Activated CD8-positive, alpha-beta memory T cell treated with anti-CD3 and anti-CD28 coated beads for 4 hours (primary cell): ENCODE data around the gene C16orf92.
"Not testable (repeated sequence)": the region's sequence is repeated elsewhere in the genome, so short reads cannot be mapped to it uniquely, and the experiment has no call there.

Experiments
- DNase-seq, 2 donors: peaks; one replicate each; pipeline ENCODE4 v3.0.0-alpha.2; 2020; ENCODE audit warnings: low read depth in 2 of 2

C16orf92 gene

GRCh38 chr16:30027588-30028437 is 4.8 kb downstream of the C16orf92 start:
- DNase-seq = no peak

- no peak for DNase-seq
These were observed 5.6 kb downstream of the C16orf92 start for GRCh38 chr16:30028438-30029076.

- DNase-seq = no peak
These were observed 7.2 kb downstream of the C16orf92 start for GRCh38 chr16:30030011-30030685.

GRCh38 chr16:30030841-30031413 is 7.9 kb downstream of the C16orf92 start, which contains the start of gene TLCD3B:
Gene TLCD3B, minus strand, starts transcription at chr16:30031271. Its CDS starts 744 bp downstream, at chr16:30030527.
- no peak for DNase-seq

GRCh38 chr16:30031477-30031918 is 8.5 kb downstream of the C16orf92 start:
- no peak for DNase-seq

- DNase-seq = peak; percentile 18 to 33
These were observed 9.3 kb downstream of the C16orf92 start for GRCh38 chr16:30032083-30032819.

GRCh38 chr16:30033270-30033669 is 10.3 kb downstream of the C16orf92 start:
- no peak for DNase-seq

- no peak for DNase-seq
These were observed 17.2 kb downstream of the C16orf92 start for GRCh38 chr16:30040221-30040620.

- DNase-seq = not testable (repeated sequence)
These were observed 17.7 kb downstream of the C16orf92 start for GRCh38 chr16:30040690-30041089.

- DNase-seq = no peak
These were observed 18.8 kb downstream of the C16orf92 start for GRCh38 chr16:30041841-30042240.

GRCh38 chr16:30046178-30046577 is 23.2 kb downstream of the C16orf92 start:
- no peak for DNase-seq

- DNase-seq = no peak
These were observed 23.6 kb downstream of the C16orf92 start for GRCh38 chr16:30046588-30046987.

- DNase-seq = no peak
These were observed 26.9 kb downstream of the C16orf92 start for GRCh38 chr16:30049871-30050270.

GRCh38 chr16:30051518-30051917 is 28.5 kb downstream of the C16orf92 start:
- DNase-seq = no peak

GRCh38 chr16:30052671-30053372 is 29.8 kb downstream of the C16orf92 start:
- DNase-seq = peak; percentile 73 to 78

- no peak for DNase-seq
These were observed 30.5 kb downstream of the C16orf92 start for GRCh38 chr16:30053376-30054015.

GRCh38 chr16:30054451-30054850 is 31.5 kb downstream of the C16orf92 start:
- DNase-seq = no peak

GRCh38 chr16:30054959-30055553 is 32.1 kb downstream of the C16orf92 start:
- no peak for DNase-seq

- no peak for DNase-seq
These were observed 37.3 kb downstream of the C16orf92 start for GRCh38 chr16:30060346-30060745.
